ENCODE results near the gene L3MBTL2. TPM values are rescaled to one million over a fixed set of nuclear protein-coding genes. Genes with fewer than 3 reads are reported as not detected.

L3MBTL2 gene
- total RNA-seq, 4 donors from 2014 or later: 9.1 to 32.4 (median 14.5) TPM

- Histone ChIP-seq H3K4me3 (no peak overlapping the region), H3K9me3 (no peaks in the 10 kb centered on the region), H3K4me1 (no peaks in the 10 kb centered on the region), H3K27me3 (no peaks in the 10 kb centered on the region), H3K36me3 (peaks cover 0 to 53% (median 21%) of the 10 kb centered on the region in 4 donors), H3K27ac (no peak overlapping the region)
- intact Hi-C loops (cut with DNase I; ENCODE audit: low total_unique reads): no loop called here
- DNase-seq: no peak
- TF ChIP-seq POLR2A (IDR thresholded peaks at IDR 0.05): no peak
- in situ Hi-C loops (cut with MboI; ENCODE audit: low pct_ligation_motif_present in 1 of 4, low pct_unique_long_range_greater_than_20kb in 1 of 4, low sequenced_read_pairs in 3 of 4): no loop called here
- WGBS, 2 donors (ENCODE audit: low coverage in 1 of 2): 77% methylated on average over 12 of the region's 12 CpGs; no CpG with 5 or more reads in 1 of the 2 donors
These were observed 56.6 kb downstream of the L3MBTL2 start for GRCh38 chr22:41261541-41262249.

GRCh38 chr22:41262250-41262765 is 57.2 kb downstream of the L3MBTL2 start:
- peaks cover 0 to 55% (median 22%) of the 10 kb centered on the region in 4 donors for H3K36me3 ChIP-seq
- no peak for DNase-seq
- no peak overlapping the region for H3K27ac ChIP-seq
- no peaks in the 10 kb centered on the region for H3K27me3 ChIP-seq
- no peaks in the 10 kb centered on the region for H3K4me1 ChIP-seq
- intact Hi-C loops (cut with DNase I; ENCODE audit: low total_unique reads): no loop called here
- TF ChIP-seq POLR2AphosphoS5 (IDR thresholded peaks at IDR 0.05): no peak
- TF ChIP-seq CTCF (IDR thresholded peaks at IDR 0.05): no peak
- TF ChIP-seq POLR2A (IDR thresholded peaks at IDR 0.05): no peak
- TF ChIP-seq EP300 (IDR thresholded peaks at IDR 0.05; ENCODE audit: low read depth): no peak
- no peak overlapping the region for H3K4me3 ChIP-seq
- in situ Hi-C loops (cut with MboI; ENCODE audit: low pct_ligation_motif_present in 1 of 4, low pct_unique_long_range_greater_than_20kb in 1 of 4, low sequenced_read_pairs in 3 of 4): no loop called here
- no peaks in the 10 kb centered on the region for H3K9me3 ChIP-seq
- 97 to 100% methylated on average over 3 to 15 of the region's 15 CpGs for WGBS, 2 donors (ENCODE audit: low coverage in 1 of 2)

- Histone ChIP-seq H3K9me3 (no peaks in the 10 kb centered on the region), H3K36me3 (peaks cover 0 to 64% (median 28%) of the 10 kb centered on the region in 4 donors), H3K27me3 (no peaks in the 10 kb centered on the region), H3K27ac (no peak overlapping the region), H3K4me1 (no peaks in the 10 kb centered on the region), H3K4me3 (no peak overlapping the region)
- DNase-seq: no peak
- TF ChIP-seq EP300 (IDR thresholded peaks at IDR 0.05; ENCODE audit: low read depth) (no peak), POLR2A (IDR thresholded peaks at IDR 0.05) (no peak), CTCF (IDR thresholded peaks at IDR 0.05) (no peak), POLR2AphosphoS5 (IDR thresholded peaks at IDR 0.05) (no peak)
- WGBS, 2 donors (ENCODE audit: low coverage in 1 of 2): 100% methylated on average over 2 of the region's 2 CpGs; no CpG with 5 or more reads in 1 of the 2 donors
- in situ Hi-C loops (cut with MboI; ENCODE audit: low pct_ligation_motif_present in 1 of 4, low pct_unique_long_range_greater_than_20kb in 1 of 4, low sequenced_read_pairs in 3 of 4) (no loop called here), intact Hi-C loops (cut with DNase I; ENCODE audit: low total_unique reads) (no loop called here)
These were observed 58.6 kb downstream of the L3MBTL2 start for GRCh38 chr22:41263704-41264103.

GRCh38 chr22:41264408-41264941 is 59.4 kb downstream of the L3MBTL2 start:
- Histone ChIP-seq H3K27me3 (no peaks in the 10 kb centered on the region), H3K9me3 (no peaks in the 10 kb centered on the region), H3K27ac (no peak overlapping the region), H3K4me1 (no peaks in the 10 kb centered on the region), H3K4me3 (no peak overlapping the region), H3K36me3 (peaks cover 0 to 62% (median 29%) of the 10 kb centered on the region in 4 donors)
- WGBS, 2 donors (ENCODE audit: low coverage in 1 of 2): 91% methylated on average over 15 of the region's 15 CpGs; no CpG with 5 or more reads in 1 of the 2 donors
- no peak for DNase-seq
- TF ChIP-seq CTCF (IDR thresholded peaks at IDR 0.05) (no peak), POLR2AphosphoS5 (IDR thresholded peaks at IDR 0.05) (no peak), EP300 (IDR thresholded peaks at IDR 0.05; ENCODE audit: low read depth) (no peak), POLR2A (IDR thresholded peaks at IDR 0.05) (no peak)
- in situ Hi-C loops (cut with MboI; ENCODE audit: low pct_ligation_motif_present in 1 of 4, low pct_unique_long_range_greater_than_20kb in 1 of 4, low sequenced_read_pairs in 3 of 4) (no loop called here), intact Hi-C loops (cut with DNase I; ENCODE audit: low total_unique reads) (no loop called here)

Measured in transverse colon (tissue), 4 donors.